ENCODE results near the gene FAP.
A peak's percentile ranks its signal among the peaks of the same experiment; 100 is the strongest.

FAP gene

GRCh38 chr2:162243715-162244114 lies 470 bp upstream of the FAP start:
- H3K23ac ChIP-seq (ENCODE audit: low read length in 2 of 2), result no peak overlapping the region
- H2AK5ac ChIP-seq (ENCODE audit: low read length, severe bottlenecking), result no peak overlapping the region
- no peaks in the 10 kb centered on the region for H3K27me3 ChIP-seq (ENCODE audit: control insufficient read depth in 1 of 2, insufficient read depth in 1 of 2, low read length in 2 of 2)
- H4K91ac ChIP-seq (ENCODE audit: low read length), result no peak overlapping the region
- no peaks in the 10 kb centered on the region for H3K4me1 ChIP-seq (ENCODE audit: control insufficient read depth, insufficient read depth, low read depth, low read length)
- H2BK12ac ChIP-seq (ENCODE audit: low read length in 2 of 2), result no peak overlapping the region
- no peak overlapping the region for H3K27ac ChIP-seq (ENCODE audit: low read length, poor library complexity, severe bottlenecking)
- H3K4ac ChIP-seq (ENCODE audit: low read depth in 1 of 2, low read length in 2 of 2), result no peak overlapping the region
- H2BK15ac ChIP-seq (ENCODE audit: low read depth, poor library complexity, severe bottlenecking), result no peak overlapping the region
- DNase-seq, result no peak
- H2AFZ ChIP-seq (ENCODE audit: low read depth, low read length), result no peak overlapping the region
- H2BK5ac ChIP-seq (ENCODE audit: low read depth, low read length, poor library complexity, severe bottlenecking), result no peak overlapping the region
- H3K18ac ChIP-seq (ENCODE audit: low read depth in 1 of 2, low read length in 2 of 2), result no peak overlapping the region
- H4K8ac ChIP-seq (ENCODE audit: low read length), result no peak overlapping the region
- WGBS, result 100% methylated on average over 1 of the region's 1 CpG
- peak overlapping the region; percentile 99 for H3K9ac ChIP-seq (ENCODE audit: low read length)
- peaks cover 0 to 26% of the 10 kb centered on the region in 2 experiments for H3K36me3 ChIP-seq (ENCODE audit: control insufficient read depth in 1 of 2, insufficient read depth in 2 of 2, low read depth in 1 of 2, low read length in 2 of 2)
- peak overlapping the region in 1 of 2 experiments; percentile 91 for H3K4me3 ChIP-seq (ENCODE audit: insufficient read depth in 1 of 2, low read depth in 1 of 2, low read length in 2 of 2)
- no peak overlapping the region for H2BK120ac ChIP-seq (ENCODE audit: low read depth, low read length)
- no peaks in the 10 kb centered on the region for H3K9me3 ChIP-seq (ENCODE audit: control insufficient read depth, low read length)
- no peak overlapping the region for H3K4me2 ChIP-seq (ENCODE audit: low read length, poor library complexity, severe bottlenecking)
- no peak overlapping the region for H3K14ac ChIP-seq (ENCODE audit: low read length in 2 of 2)
- H3K79me1 ChIP-seq (replicated peaks; ENCODE audit: low read length, poor library complexity, severe bottlenecking), result no peaks in the 10 kb centered on the region

DNA sequence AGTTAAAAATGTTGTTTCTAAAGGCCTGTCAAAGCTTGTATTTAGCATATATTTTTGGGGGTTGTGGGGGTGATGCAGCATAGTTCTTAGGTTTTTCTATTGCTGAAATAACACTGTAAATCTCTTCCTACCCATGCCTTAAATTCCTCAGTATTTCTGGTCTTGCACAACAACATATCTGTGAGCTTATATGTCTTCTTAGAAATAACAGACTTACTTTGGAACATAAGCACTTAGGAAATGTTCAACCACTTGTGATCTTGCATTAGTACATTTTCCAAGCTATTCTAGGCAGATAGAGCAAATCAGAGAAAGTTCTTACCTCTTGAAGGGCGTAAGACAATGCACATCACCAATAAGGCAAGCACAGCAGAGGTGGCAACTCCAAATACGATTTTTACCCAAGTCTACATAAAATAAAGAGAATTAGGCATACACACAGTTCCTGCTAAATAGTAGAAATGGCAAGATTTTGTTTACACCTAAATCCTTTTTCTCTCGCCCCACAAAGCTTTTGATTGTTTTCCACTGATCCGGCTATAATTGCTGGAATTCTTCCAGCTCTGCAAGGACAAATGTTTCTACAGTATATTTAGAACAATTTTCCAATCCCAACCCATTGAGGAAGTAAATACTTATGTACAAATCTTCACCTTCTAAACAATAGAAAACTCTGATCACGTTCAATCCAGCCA lies 512 bp downstream of the FAP start:
- H3K36me3 ChIP-seq (ENCODE audit: control insufficient read depth in 1 of 2, insufficient read depth in 2 of 2, low read depth in 1 of 2, low read length in 2 of 2), result peaks cover 0 to 36% of the 10 kb centered on the region in 2 experiments
- H2AK5ac ChIP-seq (ENCODE audit: low read length, severe bottlenecking), result no peak overlapping the region
- peak overlapping the region in 1 of 2 experiments; percentile 91 for H3K4me3 ChIP-seq (ENCODE audit: insufficient read depth in 1 of 2, low read depth in 1 of 2, low read length in 2 of 2)
- H3K79me1 ChIP-seq (replicated peaks; ENCODE audit: low read length, poor library complexity, severe bottlenecking), result no peaks in the 10 kb centered on the region
- no peak overlapping the region for H2BK15ac ChIP-seq (ENCODE audit: low read depth, poor library complexity, severe bottlenecking)
- H3K27ac ChIP-seq (ENCODE audit: low read length, poor library complexity, severe bottlenecking), result peak overlapping the region; percentile 64
- H4K8ac ChIP-seq (ENCODE audit: low read length), result no peak overlapping the region
- H2AFZ ChIP-seq (ENCODE audit: low read depth, low read length), result no peak overlapping the region
- 70% methylated on average over 4 of the region's 5 CpGs for WGBS
- peak; percentile 84 for DNase-seq
- H3K18ac ChIP-seq (ENCODE audit: low read depth in 1 of 2, low read length in 2 of 2), result no peak overlapping the region
- no peak overlapping the region for H2BK5ac ChIP-seq (ENCODE audit: low read depth, low read length, poor library complexity, severe bottlenecking)
- no peaks in the 10 kb centered on the region for H3K4me1 ChIP-seq (ENCODE audit: control insufficient read depth, insufficient read depth, low read depth, low read length)
- H4K91ac ChIP-seq (ENCODE audit: low read length), result no peak overlapping the region
- no peak overlapping the region for H3K23ac ChIP-seq (ENCODE audit: low read length in 2 of 2)
- no peak overlapping the region for H2BK120ac ChIP-seq (ENCODE audit: low read depth, low read length)
- no peaks in the 10 kb centered on the region for H3K9me3 ChIP-seq (ENCODE audit: control insufficient read depth, low read length)
- H3K14ac ChIP-seq (ENCODE audit: low read length in 2 of 2), result no peak overlapping the region
- H3K4me2 ChIP-seq (ENCODE audit: low read length, poor library complexity, severe bottlenecking), result no peak overlapping the region
- H2BK12ac ChIP-seq (ENCODE audit: low read length in 2 of 2), result no peak overlapping the region
- peak overlapping the region; percentile 99 for H3K9ac ChIP-seq (ENCODE audit: low read length)
- no peak overlapping the region for H3K4ac ChIP-seq (ENCODE audit: low read depth in 1 of 2, low read length in 2 of 2)
- H3K27me3 ChIP-seq (ENCODE audit: control insufficient read depth in 1 of 2, insufficient read depth in 1 of 2, low read length in 2 of 2), result no peaks in the 10 kb centered on the region

- H3K27me3 ChIP-seq (ENCODE audit: control insufficient read depth in 1 of 2, insufficient read depth in 1 of 2, low read length in 2 of 2), result no peaks in the 10 kb centered on the region
- H3K4me3 ChIP-seq (ENCODE audit: insufficient read depth in 1 of 2, low read depth in 1 of 2, low read length in 2 of 2), result peak overlapping the region in 1 of 2 experiments; percentile 91
Observed at GRCh38 chr2:162241571-162241970, 1.7 kb downstream of the FAP start.

GRCh38 chr2:162234620-162235462 lies 8.4 kb downstream of the FAP start:
- WGBS, result 96% methylated on average over 16 of the region's 38 CpGs
- peaks cover 0 to 82% of the 10 kb centered on the region in 2 experiments for H3K36me3 ChIP-seq (ENCODE audit: control insufficient read depth in 1 of 2, insufficient read depth in 2 of 2, low read depth in 1 of 2, low read length in 2 of 2)
- H4K91ac ChIP-seq (ENCODE audit: low read length), result peak overlapping the region; percentile 89

More at GRCh38 chr2:162241571-162241970, 1.7 kb downstream of the FAP start:
- H2AK5ac ChIP-seq (ENCODE audit: low read length, severe bottlenecking), result no peak overlapping the region
- no peak overlapping the region for H4K91ac ChIP-seq (ENCODE audit: low read length)
- no peak overlapping the region for H3K27ac ChIP-seq (ENCODE audit: low read length, poor library complexity, severe bottlenecking)
- no peak overlapping the region for H3K4ac ChIP-seq (ENCODE audit: low read depth in 1 of 2, low read length in 2 of 2)
- H2BK12ac ChIP-seq (ENCODE audit: low read length in 2 of 2), result no peak overlapping the region
- H3K9ac ChIP-seq (ENCODE audit: low read length), result peak overlapping the region; percentile 99
- H3K9me3 ChIP-seq (ENCODE audit: control insufficient read depth, low read length), result no peaks in the 10 kb centered on the region
- H3K36me3 ChIP-seq (ENCODE audit: control insufficient read depth in 1 of 2, insufficient read depth in 2 of 2, low read depth in 1 of 2, low read length in 2 of 2), result peaks cover 0 to 48% of the 10 kb centered on the region in 2 experiments
- no peak overlapping the region for H2BK15ac ChIP-seq (ENCODE audit: low read depth, poor library complexity, severe bottlenecking)
- no peak overlapping the region for H2BK5ac ChIP-seq (ENCODE audit: low read depth, low read length, poor library complexity, severe bottlenecking)
- DNase-seq, result no peak
- H4K8ac ChIP-seq (ENCODE audit: low read length), result no peak overlapping the region
- H3K14ac ChIP-seq (ENCODE audit: low read length in 2 of 2), result no peak overlapping the region
- no peak overlapping the region for H3K18ac ChIP-seq (ENCODE audit: low read depth in 1 of 2, low read length in 2 of 2)
- no peaks in the 10 kb centered on the region for H3K79me1 ChIP-seq (replicated peaks; ENCODE audit: low read length, poor library complexity, severe bottlenecking)
- H2BK120ac ChIP-seq (ENCODE audit: low read depth, low read length), result no peak overlapping the region
- no peak overlapping the region for H3K23ac ChIP-seq (ENCODE audit: low read length in 2 of 2)
- no peak overlapping the region for H2AFZ ChIP-seq (ENCODE audit: low read depth, low read length)
- no peaks in the 10 kb centered on the region for H3K4me1 ChIP-seq (ENCODE audit: control insufficient read depth, insufficient read depth, low read depth, low read length)
- no peak overlapping the region for H3K4me2 ChIP-seq (ENCODE audit: low read length, poor library complexity, severe bottlenecking)
- WGBS, result no CpG with 5 or more reads among the region's 1 CpG

More at GRCh38 chr2:162234620-162235462, 8.4 kb downstream of the FAP start:
- H3K27me3 ChIP-seq (ENCODE audit: control insufficient read depth in 1 of 2, insufficient read depth in 1 of 2, low read length in 2 of 2), result no peaks in the 10 kb centered on the region
- H2BK5ac ChIP-seq (ENCODE audit: low read depth, low read length, poor library complexity, severe bottlenecking), result no peak overlapping the region
- H4K8ac ChIP-seq (ENCODE audit: low read length), result no peak overlapping the region
- no peak overlapping the region for H2AK5ac ChIP-seq (ENCODE audit: low read length, severe bottlenecking)
- H3K4me2 ChIP-seq (ENCODE audit: low read length, poor library complexity, severe bottlenecking), result no peak overlapping the region
- no peak overlapping the region for H3K4ac ChIP-seq (ENCODE audit: low read depth in 1 of 2, low read length in 2 of 2)
- no peaks in the 10 kb centered on the region for H3K4me1 ChIP-seq (ENCODE audit: control insufficient read depth, insufficient read depth, low read depth, low read length)
- no peaks in the 10 kb centered on the region for H3K79me1 ChIP-seq (replicated peaks; ENCODE audit: low read length, poor library complexity, severe bottlenecking)
- peak overlapping the region; percentile 50 to 92 for H2BK12ac ChIP-seq (ENCODE audit: low read length in 2 of 2)
- peak overlapping the region; percentile 58 for H2BK120ac ChIP-seq (ENCODE audit: low read depth, low read length)
- peak overlapping the region in 1 of 2 experiments; percentile 60 for H3K18ac ChIP-seq (ENCODE audit: low read depth in 1 of 2, low read length in 2 of 2)
- no peak overlapping the region for H2BK15ac ChIP-seq (ENCODE audit: low read depth, poor library complexity, severe bottlenecking)
- H3K4me3 ChIP-seq (ENCODE audit: insufficient read depth in 1 of 2, low read depth in 1 of 2, low read length in 2 of 2), result no peak overlapping the region
- peak overlapping the region; percentile 80 for H3K9ac ChIP-seq (ENCODE audit: low read length)
- H2AFZ ChIP-seq (ENCODE audit: low read depth, low read length), result no peak overlapping the region
- H3K9me3 ChIP-seq (ENCODE audit: control insufficient read depth, low read length), result no peaks in the 10 kb centered on the region
- no peak for DNase-seq
- no peak overlapping the region for H3K23ac ChIP-seq (ENCODE audit: low read length in 2 of 2)
- no peak overlapping the region for H3K14ac ChIP-seq (ENCODE audit: low read length in 2 of 2)
- no peak overlapping the region for H3K27ac ChIP-seq (ENCODE audit: low read length, poor library complexity, severe bottlenecking)
